Astrocyte of the spinal cord (primary cell): Measurements from ENCODE around the gene RHOBTB1.

ENCODE experiments used
- DNase-seq: peaks from one replicate; pipeline ENCODE4 v3.0.0; 2011; ENCODE audit warnings: low read depth, low spot score
- H3K4me3 ChIP-seq: 2 replicates; pipeline ENCODE4 v1.5.1; 2011; ENCODE audit warnings: low read depth, mild to moderate bottlenecking, low read length, moderate library complexity
- in situ Hi-C: cut with HindIII; loops from 2 replicates; pipeline ENCODE4 v1.10.0; 2017; ENCODE audit warnings: low sequenced_read_pairs
- TF ChIP-seq, protein P1 (sequence below): IDR thresholded peaks from 2 replicates; pipeline ENCODE4 v1.5.1; 2012; ENCODE audit warnings: low read depth, mild to moderate bottlenecking, low read length, inconsistent platforms

Gene RHOBTB1

DNA sequence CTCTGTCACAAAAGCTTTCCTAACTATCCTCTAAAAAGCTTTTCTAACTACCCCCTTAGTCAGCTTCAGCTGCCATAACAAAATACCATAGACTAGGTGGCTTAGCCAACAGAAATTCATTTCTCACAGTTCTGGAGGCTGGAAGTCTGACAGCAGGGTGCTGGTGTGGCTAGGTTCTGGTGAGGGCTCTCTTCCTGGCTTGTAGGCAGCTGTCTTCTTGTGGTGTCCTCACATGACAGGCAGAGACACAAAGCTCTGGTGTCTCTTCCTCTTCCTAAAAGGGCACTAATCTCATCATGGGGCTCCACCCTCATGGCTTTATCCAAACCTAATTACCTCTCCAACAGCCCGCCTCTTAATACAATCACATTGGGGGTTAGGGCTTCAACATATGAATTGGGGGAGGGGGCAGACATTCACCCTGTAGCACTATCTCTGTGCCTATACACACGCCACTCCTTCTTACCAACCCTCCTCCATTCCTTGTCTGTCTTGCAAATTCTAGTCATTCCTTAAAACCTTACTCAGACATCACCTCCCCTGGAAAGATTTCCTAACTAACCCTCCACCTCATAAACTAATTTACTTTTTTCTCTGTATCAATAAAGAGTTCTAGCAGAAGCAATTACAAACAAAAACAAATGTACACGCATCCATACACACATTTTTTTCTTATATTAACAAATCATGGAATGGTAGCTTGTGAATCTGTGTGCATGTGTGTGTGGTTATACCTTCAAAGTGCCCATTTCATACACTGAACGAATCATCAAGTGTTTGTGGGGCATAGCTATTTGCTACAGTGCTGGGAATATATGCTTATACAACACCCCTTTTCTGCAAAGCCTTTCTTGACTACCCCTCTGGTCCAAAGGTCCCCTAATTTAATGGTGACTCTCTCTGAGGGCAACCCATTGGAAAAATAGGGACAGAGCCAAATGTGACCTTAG lies 26.4 kb downstream of the RHOBTB1 start:
- no peak overlapping the region for H3K4me3 ChIP-seq
- in situ Hi-C loops, result no loop called here
- peak; percentile 24 for DNase-seq
- TF ChIP-seq, protein P1, sequence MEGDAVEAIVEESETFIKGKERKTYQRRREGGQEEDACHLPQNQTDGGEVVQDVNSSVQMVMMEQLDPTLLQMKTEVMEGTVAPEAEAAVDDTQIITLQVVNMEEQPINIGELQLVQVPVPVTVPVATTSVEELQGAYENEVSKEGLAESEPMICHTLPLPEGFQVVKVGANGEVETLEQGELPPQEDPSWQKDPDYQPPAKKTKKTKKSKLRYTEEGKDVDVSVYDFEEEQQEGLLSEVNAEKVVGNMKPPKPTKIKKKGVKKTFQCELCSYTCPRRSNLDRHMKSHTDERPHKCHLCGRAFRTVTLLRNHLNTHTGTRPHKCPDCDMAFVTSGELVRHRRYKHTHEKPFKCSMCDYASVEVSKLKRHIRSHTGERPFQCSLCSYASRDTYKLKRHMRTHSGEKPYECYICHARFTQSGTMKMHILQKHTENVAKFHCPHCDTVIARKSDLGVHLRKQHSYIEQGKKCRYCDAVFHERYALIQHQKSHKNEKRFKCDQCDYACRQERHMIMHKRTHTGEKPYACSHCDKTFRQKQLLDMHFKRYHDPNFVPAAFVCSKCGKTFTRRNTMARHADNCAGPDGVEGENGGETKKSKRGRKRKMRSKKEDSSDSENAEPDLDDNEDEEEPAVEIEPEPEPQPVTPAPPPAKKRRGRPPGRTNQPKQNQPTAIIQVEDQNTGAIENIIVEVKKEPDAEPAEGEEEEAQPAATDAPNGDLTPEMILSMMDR, result no peak

DNA sequence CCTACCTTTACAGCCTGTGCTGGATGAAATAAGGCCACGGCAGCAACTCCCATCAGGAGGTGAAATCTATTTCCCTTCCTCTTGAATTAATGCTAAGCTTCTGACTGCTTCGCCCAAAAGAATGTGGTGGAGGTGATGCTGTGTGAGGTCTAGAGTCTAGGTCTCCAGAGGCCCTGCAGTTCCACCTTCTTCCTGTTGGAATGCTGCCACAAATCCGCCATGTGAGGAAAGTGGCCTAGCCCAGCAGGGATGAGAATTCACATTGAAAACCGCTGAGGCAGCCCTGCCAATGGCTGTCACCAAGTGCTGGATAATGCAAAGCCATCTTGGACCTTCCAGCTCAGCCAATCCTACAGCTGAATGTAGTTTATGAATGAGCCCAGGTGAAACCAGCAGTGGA lies 28.0 kb downstream of the RHOBTB1 start:
- in situ Hi-C loops, result no loop called here
- H3K4me3 ChIP-seq, result no peak overlapping the region
- TF ChIP-seq, protein P1, result no peak
- no peak for DNase-seq

DNA sequence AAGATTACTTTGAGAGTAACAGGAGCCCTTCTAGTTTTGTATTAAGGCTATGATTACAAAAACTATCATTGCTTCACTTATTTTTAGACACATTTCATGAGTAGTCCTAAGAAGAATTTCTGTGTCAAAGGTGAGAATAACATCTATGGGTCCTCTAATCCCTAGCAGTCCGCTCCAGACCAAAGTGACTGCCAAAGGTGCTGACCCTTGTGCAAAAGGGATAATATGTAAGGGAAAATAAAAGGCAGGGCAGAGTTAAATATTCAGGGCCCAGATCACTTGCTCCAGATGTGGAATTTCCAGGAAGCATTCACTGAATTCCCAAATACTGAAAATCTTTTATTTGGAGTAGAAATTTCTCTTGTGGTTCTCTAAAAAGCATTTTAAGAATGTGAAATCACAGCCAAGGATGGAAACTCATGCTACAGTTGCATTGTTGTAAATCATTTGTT lies 29.3 kb downstream of the RHOBTB1 start:
- in situ Hi-C loops, result no loop called here
- TF ChIP-seq, protein P1, result no peak
- DNase-seq, result peak; percentile 83
- no peak overlapping the region for H3K4me3 ChIP-seq

DNA sequence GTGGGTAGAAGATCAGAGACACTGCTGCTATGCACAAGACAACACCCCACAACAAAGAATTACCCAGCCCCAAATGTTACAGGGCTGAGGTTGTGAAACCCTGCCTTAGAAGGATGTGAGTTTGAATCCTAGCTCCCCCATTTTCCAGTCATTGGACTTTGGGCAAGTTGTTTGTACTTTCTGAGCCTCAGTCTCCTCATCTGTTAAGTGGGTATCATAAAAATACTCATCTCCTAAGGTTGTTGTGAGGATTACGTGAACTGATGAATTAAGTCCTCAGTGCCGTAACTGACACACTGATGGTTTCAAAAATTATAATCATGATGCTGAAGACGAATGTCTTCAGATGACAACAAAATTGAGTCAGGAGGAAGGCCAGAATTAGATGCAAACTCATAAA lies 30.3 kb downstream of the RHOBTB1 start:
- in situ Hi-C loops, result no loop called here
- no peak overlapping the region for H3K4me3 ChIP-seq
- no peak for DNase-seq
- TF ChIP-seq, protein P1, result no peak

DNA sequence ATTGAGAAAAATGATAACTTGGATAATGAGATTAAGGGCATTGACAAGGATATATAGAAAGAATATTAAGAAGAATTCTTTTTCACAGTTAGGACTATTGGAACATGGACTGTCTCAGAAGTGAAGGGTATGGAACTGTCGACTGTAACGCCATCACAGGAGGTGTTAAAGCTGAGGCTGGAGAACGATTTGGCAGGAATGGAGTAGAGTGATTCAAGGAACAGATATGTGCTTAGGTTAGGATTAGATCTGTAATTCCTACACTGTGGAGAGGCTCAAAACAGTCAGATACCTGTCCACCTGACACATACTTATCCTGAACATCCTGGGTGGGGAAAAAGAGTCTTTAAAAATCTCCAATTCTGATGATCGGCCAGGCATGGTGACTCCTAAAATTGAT lies 30.9 kb downstream of the RHOBTB1 start:
- TF ChIP-seq, protein P1, result no peak
- in situ Hi-C loops, result no loop called here
- H3K4me3 ChIP-seq, result no peak overlapping the region
- DNase-seq, result no peak

DNA sequence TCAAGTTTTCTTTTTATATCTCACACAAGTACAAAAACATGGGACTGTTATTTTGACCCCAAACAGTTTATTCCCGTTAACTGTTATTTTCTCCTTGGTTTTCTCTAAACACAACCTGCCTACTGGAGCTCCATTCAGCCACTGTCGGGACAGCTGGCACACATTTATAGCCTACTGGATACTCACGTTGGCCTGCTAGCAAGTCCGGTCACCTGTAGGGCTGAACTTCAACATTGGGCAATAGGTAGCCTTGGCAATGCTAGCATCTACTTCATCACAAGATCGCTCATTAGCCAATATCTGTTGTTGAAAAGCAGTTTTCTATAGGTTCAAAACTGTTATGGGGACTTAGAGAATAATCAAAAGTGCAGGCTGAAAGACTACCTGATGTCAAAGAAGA lies 32.3 kb downstream of the RHOBTB1 start:
- in situ Hi-C loops, result no loop called here
- no peak for DNase-seq
- no peak overlapping the region for H3K4me3 ChIP-seq
- TF ChIP-seq, protein P1, result no peak
